Kidney (tissue), 14 donors: ENCODE data around the gene ALPL. TPM values are rescaled to one million over a fixed set of nuclear protein-coding genes. Genes with fewer than 3 reads are reported as not detected.
A peak's percentile ranks its signal among the peaks of the same experiment; 100 is the strongest.
"Not testable (repeated sequence)": the region's sequence is repeated elsewhere in the genome, so short reads cannot be mapped to it uniquely, and the experiment has no call there.

Source experiments
- DNase-seq, 5 donors: peaks; one replicate each; pipeline ENCODE4 v3.0.0-alpha.2; 2013 to 2020
- FAIRE-seq: peaks from 2 replicates; lab custom pipeline; 2012; peaks lifted over from hg19 to GRCh38; lab: Jason Lieb, UNC
- H3K27ac ChIP-seq, 2 donors: one replicate each; pipeline ENCODE4 v1.7.0; 2013; ENCODE audit warnings: low read depth in 2 of 2, low read length in 2 of 2, inconsistent platforms in 1 of 2
- H3K27me3 ChIP-seq: one replicate; pipeline ENCODE4 v1.7.1; 2013; ENCODE audit warnings: low read length, inconsistent platforms; ENCODE audit not compliant: control insufficient read depth, insufficient read depth
- H3K36me3 ChIP-seq, 3 donors: one replicate each; pipeline versions ENCODE4 v1.7.0 to v1.7.1; 2013; ENCODE audit warnings: low read length in 3 of 3, control low read depth in 1 of 3, inconsistent platforms in 1 of 3; ENCODE audit not compliant: insufficient read depth in 3 of 3, control insufficient read depth in 2 of 3
- H3K4me1 ChIP-seq, 3 donors: one replicate each; pipeline versions ENCODE4 v1.7.0 to v1.7.1; 2013; ENCODE audit warnings: low read length in 3 of 3, inconsistent platforms in 1 of 3, low read depth in 1 of 3; ENCODE audit not compliant: control insufficient read depth in 2 of 3, insufficient read depth in 2 of 3
- H3K4me3 ChIP-seq, 3 donors: one replicate each; pipeline versions ENCODE4 v1.7.0 to v1.8.1; 2013; ENCODE audit warnings: low read length in 3 of 3, control low read depth in 1 of 3, inconsistent platforms in 1 of 3
- H3K9ac ChIP-seq, 3 donors: one replicate each; pipeline versions ENCODE4 v1.7.0 to v1.7.1; 2013; ENCODE audit warnings: low read length in 3 of 3, control low read depth in 1 of 3, inconsistent platforms in 1 of 3
- H3K9me3 ChIP-seq, 3 donors: one replicate each; pipeline versions ENCODE4 v1.7.0 to v1.7.1; 2013; ENCODE audit warnings: low read length in 3 of 3, control low read depth in 1 of 3, inconsistent platforms in 1 of 3; ENCODE audit not compliant: control insufficient read depth in 2 of 3, insufficient read depth in 1 of 3
- CTCF ChIP-seq: IDR thresholded peaks from 3 replicates; pipeline ENCODE4 v1.5.1; 2012; ENCODE audit warnings: mild to moderate bottlenecking, moderate library complexity, borderline replicate concordance; ENCODE audit not compliant: insufficient read depth; ENCODE audit errors: extremely low read depth
- intact Hi-C: fragments of 100-400 bp; cut with DNase I; formaldehyde crosslinking; loops from one replicate; pipeline ENCODE4 v1.11.1; 2022
- polyA plus RNA-seq: library from polyadenylated mRNA; stranded (reverse); fragments of 350-450 nt; fragmentation: Illumina TruSeq; extraction: RNeasy Lipid Tissue Mini Kit (QIAGEN cat#74804); gene quantifications from one replicate; pipeline ENCODE4 v1.2.3, GENCODE V29; 2014; ENCODE audit warnings: low read depth, low replicate concordance; ENCODE audit not compliant: insufficient read depth
- total RNA-seq: library from RNA; stranded (reverse); fragmentation: NEBNext Ultra II Directional; extraction: Animal tissue kit (Norgen Biotek cat#: 25700); gene quantifications from one replicate; pipeline ENCODE4 v1.2.1, GENCODE V29; 2021
- donor health status: control.
- donor health status: control.
- donor health status: control.
- donor health status: control.
- donor health status: control.
- donor health status: DM: yes; HTN: yes; CAD: no.
- donor health status: Normal renal cell carcinoma (clear cell type).

Gene ALPL
- total and polyA plus RNA-seq, 2 donors from 2014 or later, result 8.4 to 133 TPM

GRCh38 chr1:21564521-21565095 is 55.4 kb downstream of the ALPL start:
- no peaks in the 10 kb centered on the region for H3K36me3 ChIP-seq
- intact Hi-C loops, result no loop called here
- H3K4me1 ChIP-seq, result peaks cover 0 to 13% (median 8%) of the 10 kb centered on the region in 3 donors
- no peaks in the 10 kb centered on the region for H3K27me3 ChIP-seq
- H3K4me3 ChIP-seq, result no peak overlapping the region
- H3K9ac ChIP-seq, result no peak overlapping the region
- FAIRE-seq, result no peak
- H3K27ac ChIP-seq, result no peak overlapping the region
- DNase-seq, result no peak
- no peaks in the 10 kb centered on the region for H3K9me3 ChIP-seq
- TF ChIP-seq CTCF, result no peak

- H3K4me1 ChIP-seq, result peaks cover 0 to 14% (median 6%) of the 10 kb centered on the region in 3 donors
- intact Hi-C loops, result no loop called here
- FAIRE-seq, result no peak
- no peak overlapping the region for H3K27ac ChIP-seq
- no peaks in the 10 kb centered on the region for H3K27me3 ChIP-seq
- H3K9me3 ChIP-seq, result no peaks in the 10 kb centered on the region
- H3K36me3 ChIP-seq, result no peaks in the 10 kb centered on the region
- DNase-seq, result peak in 1 of 5 donors; percentile 39
- no peak overlapping the region for H3K4me3 ChIP-seq
- no peak overlapping the region for H3K9ac ChIP-seq
- TF ChIP-seq CTCF, result no peak
Observed at GRCh38 chr1:21565285-21565684, 56.1 kb downstream of the ALPL start.

GRCh38 chr1:21566361-21566760 is 57.1 kb downstream of the ALPL start:
- FAIRE-seq, H3K27me3 ChIP-seq, H3K9me3 ChIP-seq, H3K36me3 ChIP-seq, H3K9ac ChIP-seq, H3K27ac ChIP-seq, intact Hi-C loops, H3K4me3 ChIP-seq: not testable (repeated sequence)
- H3K4me1 ChIP-seq, result peaks cover 0 to 11% (median 5%) of the 10 kb centered on the region in 3 donors
- peak in 1 of 5 donors; percentile 22 for DNase-seq

GRCh38 chr1:21567241-21568005 is 58.2 kb downstream of the ALPL start:
- DNase-seq (peak in 1 of 5 donors; percentile 59), FAIRE-seq (no peak)
- intact Hi-C loops, result no loop called here
- Histone ChIP-seq H3K4me3 (no peak overlapping the region), H3K27me3 (no peaks in the 10 kb centered on the region), H3K36me3 (no peaks in the 10 kb centered on the region), H3K27ac (no peak overlapping the region), H3K9me3 (peaks cover 0 to 3% (median 0%) of the 10 kb centered on the region in 3 donors), H3K9ac (no peak overlapping the region), H3K4me1 (peaks cover 0 to 11% (median 5%) of the 10 kb centered on the region in 3 donors)
- TF ChIP-seq CTCF, result no peak
